ENCODE data around the gene PITPNB.

PITPNB gene

GRCh38 chr22:27959335-27960090 lies 40.5 kb upstream of the PITPNB start:
- TF ChIP-seq, protein P1, sequence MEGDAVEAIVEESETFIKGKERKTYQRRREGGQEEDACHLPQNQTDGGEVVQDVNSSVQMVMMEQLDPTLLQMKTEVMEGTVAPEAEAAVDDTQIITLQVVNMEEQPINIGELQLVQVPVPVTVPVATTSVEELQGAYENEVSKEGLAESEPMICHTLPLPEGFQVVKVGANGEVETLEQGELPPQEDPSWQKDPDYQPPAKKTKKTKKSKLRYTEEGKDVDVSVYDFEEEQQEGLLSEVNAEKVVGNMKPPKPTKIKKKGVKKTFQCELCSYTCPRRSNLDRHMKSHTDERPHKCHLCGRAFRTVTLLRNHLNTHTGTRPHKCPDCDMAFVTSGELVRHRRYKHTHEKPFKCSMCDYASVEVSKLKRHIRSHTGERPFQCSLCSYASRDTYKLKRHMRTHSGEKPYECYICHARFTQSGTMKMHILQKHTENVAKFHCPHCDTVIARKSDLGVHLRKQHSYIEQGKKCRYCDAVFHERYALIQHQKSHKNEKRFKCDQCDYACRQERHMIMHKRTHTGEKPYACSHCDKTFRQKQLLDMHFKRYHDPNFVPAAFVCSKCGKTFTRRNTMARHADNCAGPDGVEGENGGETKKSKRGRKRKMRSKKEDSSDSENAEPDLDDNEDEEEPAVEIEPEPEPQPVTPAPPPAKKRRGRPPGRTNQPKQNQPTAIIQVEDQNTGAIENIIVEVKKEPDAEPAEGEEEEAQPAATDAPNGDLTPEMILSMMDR (IDR thresholded peaks at IDR 0.05; ENCODE audit: extremely low read depth, insufficient read depth, missing control alignments), result no peak
- in situ Hi-C loops (cut with MboI; ENCODE audit: low pct_unique_long_range_greater_than_20kb, low sequenced_read_pairs, unreplicated experiment), result no loop called here
- no peak for DNase-seq (ENCODE audit: low spot score)

DNA sequence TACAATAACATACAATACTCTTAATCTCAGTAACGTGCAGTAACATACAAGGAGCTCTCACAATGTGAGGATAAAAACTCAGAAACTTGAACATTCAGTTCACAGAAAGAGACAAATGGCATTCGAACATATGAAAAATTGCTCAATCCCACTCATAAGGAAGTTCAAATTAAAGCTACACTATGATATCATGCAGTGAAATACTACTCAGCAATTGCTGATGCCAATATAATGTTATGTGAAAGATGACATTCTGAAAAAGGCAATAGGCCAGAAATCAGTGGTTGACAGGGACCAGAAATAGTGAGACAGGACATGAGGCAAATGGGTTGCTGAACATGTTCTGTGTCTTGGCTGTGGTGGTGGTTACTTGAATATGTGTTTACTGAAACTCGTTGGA lies 33.7 kb upstream of the PITPNB start:
- TF ChIP-seq, protein P1 (IDR thresholded peaks at IDR 0.05; ENCODE audit: extremely low read depth, insufficient read depth, missing control alignments), result no peak
- no peak for DNase-seq (ENCODE audit: low spot score)
- in situ Hi-C loops (cut with MboI; ENCODE audit: low pct_unique_long_range_greater_than_20kb, low sequenced_read_pairs, unreplicated experiment), result no loop called here

- DNase-seq (ENCODE audit: low spot score), result no peak
- TF ChIP-seq, protein P1 (IDR thresholded peaks at IDR 0.05; ENCODE audit: extremely low read depth, insufficient read depth, missing control alignments), result no peak
- in situ Hi-C loops (cut with MboI; ENCODE audit: low pct_unique_long_range_greater_than_20kb, low sequenced_read_pairs, unreplicated experiment), result no loop called here
Observed at GRCh38 chr22:27952091-27952490, 33.0 kb upstream of the PITPNB start.

DNA sequence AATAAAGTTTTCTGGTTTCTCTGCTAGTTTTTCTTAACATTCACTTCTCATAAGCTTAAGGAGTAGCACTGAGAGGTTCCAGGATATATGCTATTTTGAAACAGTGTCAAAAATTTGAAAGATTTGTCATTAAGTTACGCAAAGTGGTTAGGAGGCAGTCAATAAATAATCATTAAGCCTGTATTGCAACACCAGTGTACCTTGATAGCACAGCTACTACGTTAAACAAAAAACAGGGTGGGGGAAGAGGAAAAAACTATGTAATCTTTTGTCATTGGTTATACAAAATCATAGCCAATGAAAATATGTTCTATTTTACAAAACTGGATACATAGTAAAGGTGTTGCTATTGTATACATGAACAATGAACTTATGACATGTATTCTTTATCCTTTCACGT lies 30.4 kb upstream of the PITPNB start:
- TF ChIP-seq, protein P1 (IDR thresholded peaks at IDR 0.05; ENCODE audit: extremely low read depth, insufficient read depth, missing control alignments), result no peak
- in situ Hi-C loops (cut with MboI; ENCODE audit: low pct_unique_long_range_greater_than_20kb, low sequenced_read_pairs, unreplicated experiment), result no loop called here
- DNase-seq (ENCODE audit: low spot score), result no peak

DNA sequence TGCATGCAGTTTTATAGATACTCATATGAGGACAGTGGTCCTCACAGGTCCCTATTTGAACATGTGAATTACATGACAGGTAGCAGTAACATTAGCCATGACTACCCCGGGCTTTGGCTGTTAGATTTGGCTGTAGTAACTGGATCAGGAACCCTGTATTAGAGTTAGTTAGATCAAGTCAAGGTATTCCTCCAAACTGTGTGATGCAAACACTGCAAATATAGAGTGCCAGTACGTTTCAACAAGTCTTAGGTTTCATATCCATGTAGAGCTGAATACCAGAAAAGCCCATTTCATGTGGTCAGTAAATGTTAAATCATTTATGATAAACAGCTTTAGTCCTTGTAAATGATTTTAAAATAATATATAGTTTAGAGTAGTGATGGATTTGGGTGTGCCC lies 29.5 kb upstream of the PITPNB start:
- TF ChIP-seq, protein P1 (IDR thresholded peaks at IDR 0.05; ENCODE audit: extremely low read depth, insufficient read depth, missing control alignments), result no peak
- in situ Hi-C loops (cut with MboI; ENCODE audit: low pct_unique_long_range_greater_than_20kb, low sequenced_read_pairs, unreplicated experiment), result no loop called here
- DNase-seq (ENCODE audit: low spot score), result no peak

DNA sequence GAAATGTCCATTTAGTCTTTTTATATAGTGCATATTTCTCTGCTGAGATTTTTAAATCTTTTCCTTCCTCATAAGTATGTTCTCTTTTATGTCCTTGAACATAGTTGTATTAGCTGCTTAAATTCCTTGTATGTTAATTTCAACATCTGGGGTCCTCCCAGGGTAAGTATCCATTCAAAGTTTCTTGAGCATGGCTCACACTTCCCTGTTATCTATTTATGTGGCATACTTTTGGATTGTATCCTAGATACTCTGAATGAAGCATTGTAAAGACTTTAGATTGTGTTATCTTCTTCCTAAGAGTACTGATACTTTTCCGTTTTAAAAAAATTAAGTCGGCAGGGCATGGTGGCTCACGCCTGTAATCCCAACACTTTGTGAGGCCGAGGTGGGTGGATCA lies 28.4 kb upstream of the PITPNB start:
- in situ Hi-C loops (cut with MboI; ENCODE audit: low pct_unique_long_range_greater_than_20kb, low sequenced_read_pairs, unreplicated experiment), result no loop called here
- TF ChIP-seq, protein P1 (IDR thresholded peaks at IDR 0.05; ENCODE audit: extremely low read depth, insufficient read depth, missing control alignments), result no peak
- no peak for DNase-seq (ENCODE audit: low spot score)
